ENCODE results near the gene POLR2H. TPM values are rescaled to one million over a fixed set of nuclear protein-coding genes. Genes with fewer than 3 reads are reported as not detected.
A peak's percentile ranks its signal among the peaks of the same experiment; 100 is the strongest.

The POLR2H gene
- total RNA-seq, 1 experiment from 2014 or later = 133 TPM

- no peak for DNase-seq (ENCODE audit: low spot score)
- TF ChIP-seq ZNF121 (CRISPR knock-in tag; IDR thresholded peaks at IDR 0.05) = peak; percentile 92
- TF ChIP-seq CREM (CRISPR knock-in tag; IDR thresholded peaks at IDR 0.05) = no peak
- TF ChIP-seq, protein P1, sequence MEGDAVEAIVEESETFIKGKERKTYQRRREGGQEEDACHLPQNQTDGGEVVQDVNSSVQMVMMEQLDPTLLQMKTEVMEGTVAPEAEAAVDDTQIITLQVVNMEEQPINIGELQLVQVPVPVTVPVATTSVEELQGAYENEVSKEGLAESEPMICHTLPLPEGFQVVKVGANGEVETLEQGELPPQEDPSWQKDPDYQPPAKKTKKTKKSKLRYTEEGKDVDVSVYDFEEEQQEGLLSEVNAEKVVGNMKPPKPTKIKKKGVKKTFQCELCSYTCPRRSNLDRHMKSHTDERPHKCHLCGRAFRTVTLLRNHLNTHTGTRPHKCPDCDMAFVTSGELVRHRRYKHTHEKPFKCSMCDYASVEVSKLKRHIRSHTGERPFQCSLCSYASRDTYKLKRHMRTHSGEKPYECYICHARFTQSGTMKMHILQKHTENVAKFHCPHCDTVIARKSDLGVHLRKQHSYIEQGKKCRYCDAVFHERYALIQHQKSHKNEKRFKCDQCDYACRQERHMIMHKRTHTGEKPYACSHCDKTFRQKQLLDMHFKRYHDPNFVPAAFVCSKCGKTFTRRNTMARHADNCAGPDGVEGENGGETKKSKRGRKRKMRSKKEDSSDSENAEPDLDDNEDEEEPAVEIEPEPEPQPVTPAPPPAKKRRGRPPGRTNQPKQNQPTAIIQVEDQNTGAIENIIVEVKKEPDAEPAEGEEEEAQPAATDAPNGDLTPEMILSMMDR (IDR thresholded peaks at IDR 0.05) = no peak
- peaks cover 4% of the 10 kb centered on the region; the same call in 1 of the 2 replicates for H3K4me1 Mint-ChIP-seq
- POLR2A ChIA-PET = no interaction called here
- H3K36me3 Mint-ChIP-seq = no peaks in the 10 kb centered on the region
- no peak overlapping the region for H3K4me3 Mint-ChIP-seq
- H3K27ac Mint-ChIP-seq = no peak overlapping the region
- no peaks in the 10 kb centered on the region for H3K9me3 Mint-ChIP-seq
- no peaks in the 10 kb centered on the region; the same call in 1 of the 2 replicates for H3K27me3 Mint-ChIP-seq (ENCODE audit: low read depth)
- no peak for ATAC-seq
- CTCF ChIA-PET = interaction anchor here (1.3 to 1.7 kb wide), 2 partner anchors 13 to 18 kb away, joined by 4 to 8 read pairs; no protein-coding TSS in a partner anchor
Observed at GRCh38 chr3:184389935-184390528, 28.5 kb downstream of the POLR2H start.

- Mint-ChIP-seq H3K4me1 (peaks cover 4% of the 10 kb centered on the region; the same call in 1 of the 2 replicates), H3K9me3 (no peaks in the 10 kb centered on the region)
Observed at GRCh38 chr3:184391266-184391665, 29.8 kb downstream of the POLR2H start.

DNA sequence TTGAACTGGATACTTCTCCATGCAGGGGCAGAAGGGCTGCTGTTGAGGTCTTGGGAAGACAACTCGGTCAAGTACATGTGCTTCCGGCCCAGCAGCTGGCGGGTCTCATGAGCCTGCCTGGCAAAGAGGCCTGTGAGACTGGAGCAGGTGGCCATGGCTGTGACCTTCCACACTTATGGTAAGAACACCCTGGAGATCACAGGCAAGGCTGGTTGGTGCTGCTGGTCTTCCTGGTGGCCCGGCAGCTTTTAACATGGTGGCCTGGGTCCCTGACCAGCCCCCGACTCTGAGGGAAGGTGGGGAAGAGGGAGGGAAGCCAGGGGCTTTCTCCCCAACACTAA lies 33.8 kb downstream of the POLR2H start:
- no peaks in the 10 kb centered on the region; the same call in 1 of the 2 replicates for H3K27me3 Mint-ChIP-seq (ENCODE audit: low read depth)
- no peaks in the 10 kb centered on the region for H3K9me3 Mint-ChIP-seq
- no peaks in the 10 kb centered on the region for H3K36me3 Mint-ChIP-seq
- no peak for ATAC-seq
- DNase-seq (ENCODE audit: low spot score) = no peak
- POLR2A ChIA-PET = no interaction called here
- H3K27ac Mint-ChIP-seq = no peak overlapping the region
- 0 out of 2 replicates have a peak, but pooled peaks cover 3% of the 10 kb centered on the region for H3K4me1 Mint-ChIP-seq
- CTCF ChIA-PET = no interaction called here
- H3K4me3 Mint-ChIP-seq = no peak overlapping the region
- TF ChIP-seq ZNF281 (CRISPR knock-in tag; IDR thresholded peaks at IDR 0.05) (no peak), NR3C1 (CRISPR knock-in tag; conservative IDR thresholded peaks at IDR 0.05; ENCODE audit: low read depth) (no peak), CREM (CRISPR knock-in tag; IDR thresholded peaks at IDR 0.05) (no peak), E2F1 (CRISPR knock-in tag; IDR thresholded peaks at IDR 0.05) (no peak), MXD4 (CRISPR knock-in tag; IDR thresholded peaks at IDR 0.05; ENCODE audit: borderline replicate concordance) (no peak)
- TF ChIP-seq, protein P2, sequence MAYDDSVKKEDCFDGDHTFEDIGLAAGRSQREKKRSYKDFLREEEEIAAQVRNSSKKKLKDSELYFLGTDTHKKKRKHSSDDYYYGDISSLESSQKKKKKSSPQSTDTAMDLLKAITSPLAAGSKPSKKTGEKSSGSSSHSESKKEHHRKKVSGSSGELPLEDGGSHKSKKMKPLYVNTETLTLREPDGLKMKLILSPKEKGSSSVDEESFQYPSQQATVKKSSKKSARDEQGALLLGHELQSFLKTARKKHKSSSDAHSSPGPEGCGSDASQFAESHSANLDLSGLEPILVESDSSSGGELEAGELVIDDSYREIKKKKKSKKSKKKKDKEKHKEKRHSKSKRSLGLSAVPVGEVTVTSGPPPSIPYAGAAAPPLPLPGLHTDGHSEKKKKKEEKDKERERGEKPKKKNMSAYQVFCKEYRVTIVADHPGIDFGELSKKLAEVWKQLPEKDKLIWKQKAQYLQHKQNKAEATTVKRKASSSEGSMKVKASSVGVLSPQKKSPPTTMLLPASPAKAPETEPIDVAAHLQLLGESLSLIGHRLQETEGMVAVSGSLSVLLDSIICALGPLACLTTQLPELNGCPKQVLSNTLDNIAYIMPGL (CRISPR knock-in tag; IDR thresholded peaks at IDR 0.05) = no peak

More at GRCh38 chr3:184391266-184391665, 29.8 kb downstream of the POLR2H start:
- POLR2A ChIA-PET = no interaction called here
- H3K36me3 Mint-ChIP-seq = no peaks in the 10 kb centered on the region
- ATAC-seq = no peak
- DNase-seq (ENCODE audit: low spot score) = no peak
- CTCF ChIA-PET = interaction anchor here (1.3 to 1.7 kb wide), 2 partner anchors 14 to 46 kb away, joined by 4 read pairs; no protein-coding TSS in a partner anchor
- H3K4me3 Mint-ChIP-seq = no peak overlapping the region
- no peak overlapping the region for H3K27ac Mint-ChIP-seq
- TF ChIP-seq ZNF317 (CRISPR knock-in tag; IDR thresholded peaks at IDR 0.05; ENCODE audit: borderline replicate concordance, low read depth) (no peak), HMGA2 (CRISPR knock-in tag; IDR thresholded peaks at IDR 0.05) (no peak), PREB (CRISPR knock-in tag; IDR thresholded peaks at IDR 0.05; ENCODE audit: borderline replicate concordance) (no peak), MXD4 (CRISPR knock-in tag; IDR thresholded peaks at IDR 0.05; ENCODE audit: borderline replicate concordance) (no peak), CDX4 (CRISPR knock-in tag; IDR thresholded peaks at IDR 0.05; ENCODE audit: borderline replicate concordance) (no peak), E2F1 (CRISPR knock-in tag; IDR thresholded peaks at IDR 0.05) (no peak), ZNF396 (CRISPR knock-in tag; IDR thresholded peaks at IDR 0.05; ENCODE audit: borderline replicate concordance) (no peak), NFYB (CRISPR knock-in tag; conservative IDR thresholded peaks at IDR 0.05; ENCODE audit: low read depth) (no peak), GABPB1 (CRISPR knock-in tag; IDR thresholded peaks at IDR 0.05) (no peak), TEAD4 (CRISPR knock-in tag; IDR thresholded peaks at IDR 0.05) (no peak)
- TF ChIP-seq, protein P3, sequence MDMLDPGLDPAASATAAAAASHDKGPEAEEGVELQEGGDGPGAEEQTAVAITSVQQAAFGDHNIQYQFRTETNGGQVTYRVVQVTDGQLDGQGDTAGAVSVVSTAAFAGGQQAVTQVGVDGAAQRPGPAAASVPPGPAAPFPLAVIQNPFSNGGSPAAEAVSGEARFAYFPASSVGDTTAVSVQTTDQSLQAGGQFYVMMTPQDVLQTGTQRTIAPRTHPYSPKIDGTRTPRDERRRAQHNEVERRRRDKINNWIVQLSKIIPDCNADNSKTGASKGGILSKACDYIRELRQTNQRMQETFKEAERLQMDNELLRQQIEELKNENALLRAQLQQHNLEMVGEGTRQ (CRISPR knock-in tag; IDR thresholded peaks at IDR 0.05) = no peak
- TF ChIP-seq, protein P4, sequence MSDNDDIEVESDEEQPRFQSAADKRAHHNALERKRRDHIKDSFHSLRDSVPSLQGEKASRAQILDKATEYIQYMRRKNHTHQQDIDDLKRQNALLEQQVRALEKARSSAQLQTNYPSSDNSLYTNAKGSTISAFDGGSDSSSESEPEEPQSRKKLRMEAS (CRISPR knock-in tag; IDR thresholded peaks at IDR 0.05) = no peak
- no peaks in the 10 kb centered on the region; the same call in 1 of the 2 replicates for H3K27me3 Mint-ChIP-seq (ENCODE audit: low read depth)

Data from WTC11 (cell line).